ENCODE measurements around the gene RCOR1. TPM values are rescaled to one million over a fixed set of nuclear protein-coding genes. Genes with fewer than 3 reads are reported as not detected.

RCOR1 gene
- total and polyA plus RNA-seq, 2 of the 4 experiments (the other 2 are of a cell fraction) = 9.0 to 11.2 TPM

DNA sequence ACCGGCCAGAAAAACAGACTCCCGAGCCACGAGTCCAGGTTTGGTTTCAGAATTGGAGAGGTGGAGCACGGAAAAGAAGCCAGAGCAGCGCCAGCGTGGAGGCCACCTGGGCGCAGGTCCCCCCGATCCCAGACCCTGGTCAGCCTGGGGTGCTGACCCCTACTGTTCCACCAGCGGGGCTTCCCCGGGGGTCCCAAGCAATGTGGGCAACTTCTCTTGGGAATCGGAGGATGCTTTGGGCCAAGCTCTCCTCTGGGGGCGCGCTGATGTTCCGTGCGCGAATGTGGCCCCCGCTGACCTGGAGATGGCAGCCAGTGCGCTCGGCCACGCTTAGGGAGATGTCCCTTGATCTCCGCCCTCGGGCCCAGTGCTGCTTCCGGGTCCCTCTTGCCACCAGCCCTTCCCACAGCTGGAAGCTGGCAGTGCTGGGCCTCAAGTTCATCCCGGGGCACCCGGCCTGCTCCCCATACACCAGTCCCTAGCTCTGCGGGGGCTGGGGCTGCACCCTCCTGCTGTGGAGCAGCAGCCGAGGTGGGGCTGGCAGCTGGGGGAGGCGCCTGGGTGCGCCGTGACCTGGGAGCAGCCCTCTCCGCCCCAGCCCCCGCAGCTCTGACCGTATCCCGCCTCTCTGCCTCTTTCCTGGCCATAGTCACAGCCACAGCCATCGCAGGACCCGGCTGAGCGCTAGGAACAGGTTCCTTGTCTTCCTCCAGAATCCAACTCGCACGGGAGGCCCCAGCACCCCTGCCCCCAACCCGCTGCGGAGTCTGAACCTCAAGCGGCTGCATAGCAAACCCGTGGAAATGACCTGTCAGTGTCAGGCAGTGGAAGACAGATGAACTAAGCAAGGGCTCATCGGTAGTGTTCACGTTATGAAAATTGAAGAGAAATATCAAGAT is 91.2 kb downstream of the RCOR1 start:
- H2BK5ac ChIP-seq (ENCODE audit: low read depth, low read length, poor library complexity, severe bottlenecking) = no peak overlapping the region
- POLR2A ChIA-PET (ENCODE audit: unreplicated experiment) = no interaction called here
- no peaks in the 10 kb centered on the region for H3K4me1 ChIP-seq (ENCODE audit: control insufficient read depth, insufficient read depth, low read length)
- H4K5ac ChIP-seq (ENCODE audit: low read depth, low read length) = no peak overlapping the region
- H2AFZ ChIP-seq (replicated peaks; ENCODE audit: low read length, poor library complexity) = no peak overlapping the region
- no TSS peak for BruUV-seq (replicated peaks)
- H4K91ac ChIP-seq (ENCODE audit: insufficient read depth, low read depth, low read length) = no peak overlapping the region
- peaks cover 10% of the 10 kb centered on the region for H4K20me1 ChIP-seq (ENCODE audit: insufficient read depth, low read length)
- CTCF ChIA-PET = no interaction called here
- no peak overlapping the region for H3K4me2 ChIP-seq (ENCODE audit: low read depth, low read length)
- no peak overlapping the region for H3K18ac ChIP-seq (ENCODE audit: low read depth, low read length)
- H4K8ac ChIP-seq (ENCODE audit: low read depth in 2 of 2, low read length in 2 of 2) = no peak overlapping the region
- no peak overlapping the region for H2AK9ac ChIP-seq (replicated peaks; ENCODE audit: low read depth, low read length, poor library complexity)
- H3K27me3 ChIP-seq (ENCODE audit: control insufficient read depth, insufficient read depth, low read length) = no peaks in the 10 kb centered on the region
- H2BK120ac ChIP-seq (ENCODE audit: low read depth, low read length) = no peak overlapping the region
- H3K56ac ChIP-seq (ENCODE audit: extremely low read depth, insufficient read depth, low read length) = no peak overlapping the region
- no peak for ATAC-seq (ENCODE audit: low read depth)
- peaks cover 5% of the 10 kb centered on the region for H3K36me3 ChIP-seq (ENCODE audit: control insufficient read depth, insufficient read depth, low read length)
- H3K9ac ChIP-seq (ENCODE audit: low read depth, low read length) = no peak overlapping the region
- peaks cover 15 to 38% of the 10 kb centered on the region in 2 experiments; a peak in 3 of 4 replicates for H3K79me1 ChIP-seq (ENCODE audit: low read depth in 1 of 2, low read length in 2 of 2)
- WGBS, 2 experiments (ENCODE audit: extremely low coverage in 2 of 2, insufficient read length in 1 of 2) = 65% methylated on average over 34 of the region's 45 CpGs; no CpG with 5 or more reads in 1 of the 2 experiments
- no peak overlapping the region for H3K27ac ChIP-seq (ENCODE audit: insufficient read depth, low read length)
- DNase-seq = no peak
- H3K4me3 ChIP-seq (ENCODE audit: insufficient read depth, low read depth, low read length) = no peak overlapping the region
- no peak overlapping the region for H2AK5ac ChIP-seq (ENCODE audit: low read depth, low read length)
- H2BK20ac ChIP-seq (ENCODE audit: low read depth, low read length) = no peak overlapping the region
- in situ Hi-C loops (cut with MboI; ENCODE audit: low sequenced_read_pairs) = no loop called here
- no peak overlapping the region for H2BK15ac ChIP-seq (ENCODE audit: low read depth, low read length)
- intact Hi-C loops (cut with micrococcal nuclease) = no loop called here
- H3K4ac ChIP-seq (ENCODE audit: low read depth, low read length) = no peak overlapping the region
- H3K9me1 ChIP-seq (ENCODE audit: insufficient read depth, low read length) = peaks cover 5% of the 10 kb centered on the region
- H3K23ac ChIP-seq (ENCODE audit: low read depth, low read length) = no peak overlapping the region
- H3K9me3 ChIP-seq (ENCODE audit: control insufficient read depth, insufficient read depth, low read length) = no peaks in the 10 kb centered on the region
- dilution Hi-C loops (cut with HindIII; ENCODE audit: low sequenced_read_pairs, unreplicated experiment) = no loop called here
- no peak overlapping the region for H3K14ac ChIP-seq (replicated peaks; ENCODE audit: low read depth, low read length)
- TF ChIP-seq FOS (IDR thresholded peaks at IDR 0.05; ENCODE audit: low read depth, low read length) (no peak), MAFK (IDR thresholded peaks at IDR 0.05; ENCODE audit: low read depth, low read length) (no peak), RCOR1 (IDR thresholded peaks at IDR 0.05; ENCODE audit: insufficient replicate concordance, low read length) (no peak), CEBPB (IDR thresholded peaks at IDR 0.05; ENCODE audit: low read depth, low read length) (no peak), NFE2L2 (IDR thresholded peaks at IDR 0.05; ENCODE audit: low read depth, low read length) (no peak), RAD21 (IDR thresholded peaks at IDR 0.05; ENCODE audit: low read length) (no peak), MAZ (IDR thresholded peaks at IDR 0.05; ENCODE audit: borderline replicate concordance, low read depth, low read length) (no peak), CHD1 (IDR thresholded peaks at IDR 0.05; ENCODE audit: low read depth, low read length) (no peak), RFX5 (IDR thresholded peaks at IDR 0.05; ENCODE audit: low read depth, low read length) (no peak), MXI1 (IDR thresholded peaks at IDR 0.05; ENCODE audit: borderline replicate concordance, low read depth, low read length) (no peak), BHLHE40 (IDR thresholded peaks at IDR 0.05; ENCODE audit: low read depth, low read length) (no peak)
- TF ChIP-seq, protein P1, sequence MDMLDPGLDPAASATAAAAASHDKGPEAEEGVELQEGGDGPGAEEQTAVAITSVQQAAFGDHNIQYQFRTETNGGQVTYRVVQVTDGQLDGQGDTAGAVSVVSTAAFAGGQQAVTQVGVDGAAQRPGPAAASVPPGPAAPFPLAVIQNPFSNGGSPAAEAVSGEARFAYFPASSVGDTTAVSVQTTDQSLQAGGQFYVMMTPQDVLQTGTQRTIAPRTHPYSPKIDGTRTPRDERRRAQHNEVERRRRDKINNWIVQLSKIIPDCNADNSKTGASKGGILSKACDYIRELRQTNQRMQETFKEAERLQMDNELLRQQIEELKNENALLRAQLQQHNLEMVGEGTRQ (IDR thresholded peaks at IDR 0.05; ENCODE audit: low read depth, low read length) = no peak
- TF ChIP-seq, protein P2, sequence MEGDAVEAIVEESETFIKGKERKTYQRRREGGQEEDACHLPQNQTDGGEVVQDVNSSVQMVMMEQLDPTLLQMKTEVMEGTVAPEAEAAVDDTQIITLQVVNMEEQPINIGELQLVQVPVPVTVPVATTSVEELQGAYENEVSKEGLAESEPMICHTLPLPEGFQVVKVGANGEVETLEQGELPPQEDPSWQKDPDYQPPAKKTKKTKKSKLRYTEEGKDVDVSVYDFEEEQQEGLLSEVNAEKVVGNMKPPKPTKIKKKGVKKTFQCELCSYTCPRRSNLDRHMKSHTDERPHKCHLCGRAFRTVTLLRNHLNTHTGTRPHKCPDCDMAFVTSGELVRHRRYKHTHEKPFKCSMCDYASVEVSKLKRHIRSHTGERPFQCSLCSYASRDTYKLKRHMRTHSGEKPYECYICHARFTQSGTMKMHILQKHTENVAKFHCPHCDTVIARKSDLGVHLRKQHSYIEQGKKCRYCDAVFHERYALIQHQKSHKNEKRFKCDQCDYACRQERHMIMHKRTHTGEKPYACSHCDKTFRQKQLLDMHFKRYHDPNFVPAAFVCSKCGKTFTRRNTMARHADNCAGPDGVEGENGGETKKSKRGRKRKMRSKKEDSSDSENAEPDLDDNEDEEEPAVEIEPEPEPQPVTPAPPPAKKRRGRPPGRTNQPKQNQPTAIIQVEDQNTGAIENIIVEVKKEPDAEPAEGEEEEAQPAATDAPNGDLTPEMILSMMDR (conservative IDR thresholded peaks at IDR 0.05; ENCODE audit: low read depth, low read length) = no peak
- TF ChIP-seq, protein P3, sequence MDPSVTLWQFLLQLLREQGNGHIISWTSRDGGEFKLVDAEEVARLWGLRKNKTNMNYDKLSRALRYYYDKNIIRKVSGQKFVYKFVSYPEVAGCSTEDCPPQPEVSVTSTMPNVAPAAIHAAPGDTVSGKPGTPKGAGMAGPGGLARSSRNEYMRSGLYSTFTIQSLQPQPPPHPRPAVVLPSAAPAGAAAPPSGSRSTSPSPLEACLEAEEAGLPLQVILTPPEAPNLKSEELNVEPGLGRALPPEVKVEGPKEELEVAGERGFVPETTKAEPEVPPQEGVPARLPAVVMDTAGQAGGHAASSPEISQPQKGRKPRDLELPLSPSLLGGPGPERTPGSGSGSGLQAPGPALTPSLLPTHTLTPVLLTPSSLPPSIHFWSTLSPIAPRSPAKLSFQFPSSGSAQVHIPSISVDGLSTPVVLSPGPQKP (IDR thresholded peaks at IDR 0.05; ENCODE audit: borderline replicate concordance, low read depth, low read length) = no peak
